Stimulated activated CD8-positive, alpha-beta memory T cell treated with anti-CD3 and anti-CD28 coated beads, Interleukin-15, amount 100 ng/mL, for 4 hours (primary cell): ENCODE measurements around the gene CCDC136.

Source experiments
- DNase-seq, 2 donors: peaks; one replicate each; pipeline ENCODE4 v3.0.0-alpha.2; 2020; ENCODE audit warnings: low read depth in 2 of 2

Gene CCDC136

DNA sequence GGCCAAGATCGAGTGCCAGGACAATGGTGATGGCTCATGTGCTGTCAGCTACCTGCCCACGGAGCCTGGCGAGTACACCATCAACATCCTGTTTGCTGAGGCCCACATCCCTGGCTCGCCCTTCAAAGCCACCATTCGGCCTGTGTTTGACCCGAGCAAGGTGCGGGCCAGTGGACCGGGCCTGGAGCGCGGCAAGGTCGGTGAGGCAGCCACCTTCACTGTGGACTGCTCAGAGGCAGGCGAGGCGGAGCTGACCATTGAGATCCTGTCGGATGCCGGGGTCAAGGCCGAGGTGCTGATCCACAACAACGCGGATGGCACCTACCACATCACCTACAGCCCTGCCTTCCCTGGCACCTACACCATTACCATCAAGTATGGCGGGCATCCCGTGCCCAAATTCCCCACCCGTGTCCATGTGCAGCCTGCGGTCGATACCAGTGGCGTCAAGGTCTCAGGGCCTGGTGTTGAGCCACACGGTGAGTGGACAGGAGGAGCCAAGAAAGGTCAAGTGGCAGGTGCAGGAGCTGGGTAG, 53.1 kb downstream of the CCDC136 start:
- no peak for DNase-seq

DNA sequence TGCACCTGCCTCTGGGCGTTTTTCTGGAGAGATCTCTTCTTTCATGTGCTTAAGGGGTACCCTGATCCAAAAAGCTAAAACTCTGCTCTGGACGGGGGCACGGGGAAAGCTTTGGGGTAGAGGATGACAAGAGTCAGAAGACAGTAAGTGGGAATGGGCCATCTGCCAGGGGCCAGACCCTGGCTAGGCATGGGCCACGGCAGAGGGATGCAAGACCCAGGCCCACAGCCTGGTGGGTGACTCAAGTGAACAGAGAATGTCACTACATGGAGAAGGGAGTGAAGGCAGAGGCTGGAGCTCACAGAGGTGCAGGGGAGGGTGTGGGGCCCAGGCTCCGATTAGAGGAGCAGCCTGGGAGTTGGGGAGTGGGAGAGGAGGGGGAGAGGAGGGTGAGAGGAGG, 53.7 kb downstream of the CCDC136 start:
- DNase-seq: no peak

DNA sequence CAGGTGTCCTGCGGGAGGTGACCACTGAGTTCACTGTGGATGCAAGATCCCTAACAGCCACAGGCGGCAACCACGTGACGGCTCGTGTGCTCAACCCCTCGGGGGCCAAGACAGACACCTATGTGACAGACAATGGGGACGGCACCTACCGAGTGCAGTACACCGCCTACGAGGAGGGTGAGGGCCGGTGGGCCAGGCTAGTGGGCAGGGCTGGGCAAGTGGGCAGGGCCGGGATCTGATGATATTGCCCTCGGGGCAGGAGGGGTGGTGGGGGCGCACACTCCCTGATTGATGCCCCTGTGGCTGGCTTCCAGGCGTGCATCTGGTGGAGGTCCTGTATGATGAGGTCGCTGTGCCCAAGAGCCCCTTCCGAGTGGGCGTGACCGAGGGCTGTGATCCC, 54.2 kb downstream of the CCDC136 start:
- DNase-seq: no peak

DNA sequence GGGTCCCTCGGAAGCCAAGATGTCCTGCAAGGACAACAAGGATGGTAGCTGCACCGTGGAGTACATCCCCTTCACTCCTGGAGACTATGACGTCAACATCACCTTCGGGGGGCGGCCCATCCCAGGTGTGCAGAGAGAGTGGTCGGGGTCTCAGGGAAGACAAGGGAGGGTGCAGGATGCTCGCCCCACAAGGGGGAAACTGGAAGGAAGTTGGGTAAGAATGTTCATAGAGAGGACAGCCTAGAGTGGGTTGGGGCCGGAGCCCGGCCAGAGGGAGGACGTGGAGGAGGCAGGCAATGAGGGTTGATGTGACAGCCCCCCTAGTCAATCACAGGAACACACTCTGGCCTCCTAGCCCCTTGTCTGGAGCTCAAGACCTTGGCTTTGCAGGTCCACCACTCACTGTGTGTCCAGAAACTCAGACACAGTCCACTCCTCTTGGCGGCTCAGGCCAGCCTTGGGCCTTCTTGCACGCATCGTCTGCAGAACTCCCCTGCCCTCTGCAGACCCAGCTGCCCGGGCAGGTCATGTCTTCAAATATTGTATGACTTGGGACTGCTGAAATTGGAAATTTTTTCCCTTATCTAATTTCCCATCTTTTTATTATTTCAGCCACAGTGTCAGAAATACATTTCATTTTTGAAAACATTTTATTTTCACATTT, 55.1 kb downstream of the CCDC136 start:
- DNase-seq: no peak

DNA sequence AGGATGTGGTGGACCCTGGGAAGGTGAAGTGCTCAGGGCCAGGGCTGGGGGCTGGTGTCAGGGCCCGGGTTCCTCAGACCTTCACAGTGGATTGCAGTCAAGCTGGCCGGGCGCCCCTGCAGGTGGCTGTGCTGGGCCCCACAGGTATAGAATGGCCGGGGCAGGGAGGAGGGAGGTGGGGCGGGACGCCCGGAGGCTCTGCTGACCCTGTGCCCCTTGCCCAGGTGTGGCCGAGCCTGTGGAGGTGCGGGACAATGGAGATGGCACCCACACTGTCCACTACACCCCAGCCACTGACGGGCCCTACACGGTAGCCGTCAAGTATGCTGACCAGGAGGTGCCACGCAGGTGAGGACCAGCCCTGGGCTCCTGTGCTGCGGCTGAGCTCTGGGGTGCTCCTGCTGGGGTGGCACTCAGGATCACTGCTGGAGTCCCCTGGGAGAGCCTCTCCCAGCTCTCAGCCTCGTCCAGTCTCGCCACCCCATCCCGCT, 56.0 kb downstream of the CCDC136 start:
- no peak for DNase-seq

DNA sequence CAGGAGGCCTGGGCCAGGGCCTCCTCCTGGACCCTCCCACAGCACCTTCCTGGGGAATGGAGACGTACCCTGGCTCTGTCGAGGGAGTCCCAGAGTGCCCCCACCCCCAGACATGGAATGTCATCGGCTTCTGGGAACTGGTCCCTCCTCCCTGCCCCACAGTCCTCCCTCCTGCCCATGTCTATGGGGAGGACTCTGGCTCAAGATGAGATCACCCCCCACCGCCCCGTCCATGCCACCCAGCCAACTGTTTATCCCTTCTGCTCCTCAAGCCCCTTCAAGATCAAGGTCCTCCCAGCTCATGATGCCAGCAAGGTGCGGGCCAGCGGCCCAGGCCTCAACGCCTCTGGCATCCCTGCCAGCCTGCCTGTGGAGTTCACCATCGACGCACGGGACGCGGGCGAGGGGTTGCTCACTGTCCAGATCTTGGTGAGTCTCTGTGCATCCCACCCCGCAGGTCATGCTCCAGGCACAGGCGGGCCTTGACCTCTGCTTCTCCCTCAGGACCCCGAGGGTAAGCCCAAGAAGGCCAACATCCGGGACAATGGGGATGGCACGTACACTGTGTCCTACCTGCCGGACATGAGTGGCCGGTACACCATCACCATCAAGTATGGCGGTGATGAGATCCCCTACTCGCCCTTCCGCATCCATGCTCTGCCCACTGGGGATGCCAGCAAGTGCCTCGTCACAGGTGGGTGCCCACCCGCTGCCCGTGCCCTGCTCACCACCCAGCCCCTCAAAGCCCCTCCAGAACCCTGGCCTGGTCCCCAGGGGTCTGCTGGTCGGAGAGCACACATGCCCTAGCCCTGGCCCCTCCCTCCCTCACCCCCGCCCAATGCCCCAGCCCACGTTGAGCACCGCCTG, 56.8 kb downstream of the CCDC136 start:
- DNase-seq: no peak

DNA sequence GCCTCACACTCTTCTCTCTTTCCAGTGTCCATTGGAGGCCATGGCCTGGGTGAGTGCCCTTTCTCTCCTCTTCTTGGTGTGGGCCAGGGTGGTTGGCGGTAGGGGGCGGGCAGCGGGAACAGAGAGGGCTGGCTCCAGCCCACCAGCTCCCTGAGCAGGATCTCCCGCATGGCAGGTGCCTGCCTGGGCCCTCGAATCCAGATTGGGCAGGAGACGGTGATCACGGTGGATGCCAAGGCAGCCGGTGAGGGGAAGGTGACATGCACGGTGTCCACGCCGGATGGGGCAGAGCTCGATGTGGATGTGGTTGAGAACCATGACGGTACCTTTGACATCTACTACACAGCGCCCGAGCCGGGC, 57.4 kb downstream of the CCDC136 start:
- DNase-seq: no peak

DNA sequence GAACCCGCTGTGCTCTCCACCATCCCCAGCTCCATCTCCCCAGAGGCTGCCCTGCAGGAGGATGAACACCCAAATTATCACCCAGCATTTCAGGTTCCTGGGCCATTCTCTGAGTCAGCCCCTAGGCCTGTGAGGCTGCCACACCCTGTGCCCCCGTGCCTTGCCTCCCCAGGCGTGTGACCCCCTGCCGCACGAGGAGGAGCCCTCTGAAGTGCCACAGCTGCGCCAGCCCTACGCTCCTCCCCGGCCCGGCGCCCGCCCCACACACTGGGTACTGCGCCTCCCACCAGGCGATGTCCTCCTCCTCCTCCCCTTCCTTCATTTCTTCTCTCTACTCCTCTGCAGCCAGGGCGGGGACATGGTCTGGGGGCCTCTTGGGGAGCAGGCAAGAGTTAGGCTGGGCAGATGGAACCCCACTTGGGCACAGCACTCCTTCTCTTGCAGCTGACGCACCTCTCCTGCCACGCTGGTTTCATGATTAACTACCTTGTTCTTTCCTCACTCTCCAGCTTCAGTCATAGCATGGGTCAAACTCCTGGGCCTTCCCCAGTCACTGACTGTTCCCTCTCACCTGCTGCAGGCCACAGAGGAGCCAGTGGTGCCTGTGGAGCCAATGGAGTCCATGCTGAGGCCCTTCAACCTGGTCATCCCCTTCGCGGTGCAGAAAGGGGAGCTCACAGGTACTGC, 58.2 kb downstream of the CCDC136 start:
- no peak for DNase-seq

DNA sequence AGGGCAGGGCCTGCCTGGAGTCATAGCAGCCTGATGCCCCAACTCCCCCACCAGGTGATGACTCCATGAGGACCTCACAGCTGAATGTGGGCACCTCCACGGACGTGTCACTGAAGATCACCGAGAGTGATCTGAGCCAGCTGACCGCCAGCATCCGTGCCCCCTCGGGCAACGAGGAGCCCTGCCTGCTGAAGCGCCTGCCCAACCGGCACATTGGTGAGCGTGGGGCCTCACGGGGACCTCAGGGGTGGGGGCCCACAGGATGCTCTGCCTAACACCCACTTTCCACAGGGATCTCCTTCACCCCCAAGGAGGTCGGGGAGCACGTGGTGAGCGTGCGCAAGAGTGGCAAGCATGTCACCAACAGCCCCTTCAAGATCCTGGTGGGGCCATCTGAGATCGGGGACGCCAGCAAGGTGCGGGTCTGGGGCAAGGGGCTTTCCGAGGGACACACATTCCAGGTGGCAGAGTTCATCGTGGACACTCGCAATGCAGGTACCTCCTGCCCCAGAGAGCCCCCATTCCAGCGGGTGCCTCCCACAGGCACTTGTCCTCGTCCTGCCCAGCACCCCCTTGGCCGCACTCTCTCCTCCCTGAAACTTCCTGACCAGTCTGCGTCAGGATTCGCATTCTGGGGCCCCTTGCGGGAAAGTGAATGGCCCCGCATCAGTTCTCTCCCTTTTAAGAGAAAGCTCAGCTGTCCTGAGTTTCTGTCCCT, 60.9 kb downstream of the CCDC136 start:
- DNase-seq: no peak

DNA sequence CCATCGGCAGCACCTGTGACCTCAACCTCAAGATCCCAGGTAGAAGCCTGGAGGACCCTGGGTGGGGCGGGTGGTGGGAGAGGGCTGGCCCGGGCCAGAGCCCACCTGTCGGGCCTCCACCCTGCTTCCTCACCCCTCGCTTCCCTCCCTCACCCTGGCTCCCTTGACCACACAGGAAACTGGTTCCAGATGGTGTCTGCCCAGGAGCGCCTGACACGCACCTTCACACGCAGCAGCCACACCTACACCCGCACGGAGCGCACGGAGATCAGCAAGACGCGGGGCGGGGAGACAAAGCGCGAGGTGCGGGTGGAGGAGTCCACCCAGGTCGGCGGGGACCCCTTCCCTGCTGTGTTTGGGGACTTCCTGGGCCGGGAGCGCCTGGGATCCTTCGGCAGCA, 62.0 kb downstream of the CCDC136 start:
- no peak for DNase-seq

DNA sequence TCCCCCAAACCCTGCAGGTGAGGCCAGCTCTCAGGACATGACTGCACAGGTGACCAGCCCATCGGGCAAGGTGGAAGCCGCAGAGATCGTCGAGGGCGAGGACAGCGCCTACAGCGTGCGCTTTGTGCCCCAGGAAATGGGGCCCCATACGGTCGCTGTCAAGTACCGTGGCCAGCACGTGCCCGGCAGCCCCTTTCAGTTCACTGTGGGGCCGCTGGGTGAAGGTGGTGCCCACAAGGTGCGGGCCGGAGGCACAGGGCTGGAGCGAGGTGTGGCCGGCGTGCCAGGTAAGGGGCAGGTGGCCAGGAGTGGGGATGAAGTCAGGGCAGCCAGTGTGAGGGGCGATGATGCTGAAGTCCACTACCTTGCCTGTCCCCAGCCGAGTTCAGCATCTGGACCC, 62.6 kb downstream of the CCDC136 start:
- no peak for DNase-seq

DNA sequence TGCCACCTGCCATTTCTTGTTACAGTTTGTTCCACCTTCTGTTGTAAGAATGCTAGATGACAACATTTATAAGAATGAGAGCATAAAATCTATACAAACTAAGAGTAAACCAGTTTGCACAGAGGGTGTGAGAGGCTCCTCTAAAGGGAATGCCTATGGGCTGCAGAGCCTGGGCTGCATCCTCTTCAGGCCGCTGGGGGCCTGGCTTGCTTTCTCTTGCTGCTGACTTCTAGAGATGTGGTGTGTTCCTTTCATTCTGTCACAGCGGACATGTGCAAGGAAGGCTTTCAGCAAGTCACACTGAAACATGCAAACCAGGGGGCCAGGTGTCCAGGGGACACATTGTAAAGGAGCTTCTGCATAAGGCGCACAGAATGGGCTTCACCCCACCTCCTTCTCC, 63.8 kb downstream of the CCDC136 start:
- DNase-seq: no peak

DNA sequence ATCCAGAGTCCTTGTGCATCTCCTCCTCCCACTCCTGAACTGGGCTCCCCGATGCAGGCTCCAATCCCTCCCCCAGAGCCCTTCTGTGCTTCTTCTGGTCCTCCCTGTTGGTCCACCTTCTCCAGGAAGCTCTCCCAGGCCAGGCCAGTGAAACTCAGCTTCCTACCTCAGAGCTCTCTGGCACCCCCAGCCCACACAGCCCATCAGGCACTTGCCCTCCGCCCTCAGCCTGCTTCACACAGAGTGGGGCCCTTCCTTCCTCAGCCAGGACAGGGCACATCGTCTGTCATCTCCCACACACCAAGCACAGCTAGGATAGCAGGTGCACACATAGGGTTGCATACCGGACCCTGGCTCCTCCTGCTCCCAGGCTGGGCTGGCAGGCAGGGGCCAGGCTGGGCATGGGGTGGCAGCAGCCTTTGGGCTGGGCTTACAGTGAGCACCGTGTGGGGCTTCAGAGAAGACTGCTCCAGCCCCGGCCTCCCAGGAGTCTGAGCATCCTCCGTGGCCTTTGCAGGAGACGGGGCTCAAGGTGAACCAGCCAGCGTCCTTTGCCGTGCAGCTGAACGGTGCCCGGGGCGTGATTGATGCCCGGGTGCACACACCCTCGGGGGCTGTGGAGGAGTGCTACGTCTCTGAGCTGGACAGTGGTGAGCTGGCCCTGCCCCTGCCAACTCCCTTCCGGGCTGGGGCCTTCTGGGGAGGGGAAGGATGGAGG, 64.4 kb downstream of the CCDC136 start:
- no peak for DNase-seq

DNA sequence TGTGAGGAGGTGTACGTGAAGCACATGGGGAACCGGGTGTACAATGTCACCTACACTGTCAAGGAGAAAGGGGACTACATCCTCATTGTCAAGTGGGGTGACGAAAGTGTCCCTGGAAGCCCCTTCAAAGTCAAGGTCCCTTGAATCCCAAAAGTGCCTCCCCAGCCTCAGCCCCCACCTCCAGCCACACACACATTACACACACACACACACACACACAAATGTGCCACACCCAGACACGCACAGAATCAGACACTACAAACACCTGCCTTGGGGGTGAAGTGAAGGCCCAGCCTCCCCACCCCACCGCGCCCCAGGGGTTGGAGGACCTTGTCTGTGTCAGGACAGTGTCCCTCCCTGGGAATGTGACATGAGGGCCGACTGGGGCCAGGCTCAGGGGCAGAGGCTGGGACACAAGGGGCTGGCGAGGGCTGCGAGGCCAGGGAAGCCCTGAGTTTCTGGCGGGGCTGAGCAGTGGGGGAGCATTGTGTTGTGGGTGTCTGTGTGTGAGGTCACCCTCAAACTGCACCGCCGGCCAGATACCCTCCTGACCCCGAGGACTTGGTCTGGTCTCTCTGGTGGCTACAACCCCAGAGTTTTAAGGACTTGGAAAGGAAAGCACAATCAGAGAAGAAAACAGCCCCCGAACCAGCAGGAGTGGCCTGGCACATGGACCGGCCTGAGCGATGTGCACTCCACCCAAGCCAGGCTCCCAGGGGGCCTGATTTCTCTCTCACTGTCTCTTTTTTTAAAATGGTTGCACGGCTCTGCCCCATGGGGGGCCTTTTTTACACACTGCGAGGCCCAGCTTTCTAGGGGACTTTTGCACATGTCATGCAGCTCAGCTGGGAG, 66.8 kb downstream of the CCDC136 start:
- no peak for DNase-seq

DNA sequence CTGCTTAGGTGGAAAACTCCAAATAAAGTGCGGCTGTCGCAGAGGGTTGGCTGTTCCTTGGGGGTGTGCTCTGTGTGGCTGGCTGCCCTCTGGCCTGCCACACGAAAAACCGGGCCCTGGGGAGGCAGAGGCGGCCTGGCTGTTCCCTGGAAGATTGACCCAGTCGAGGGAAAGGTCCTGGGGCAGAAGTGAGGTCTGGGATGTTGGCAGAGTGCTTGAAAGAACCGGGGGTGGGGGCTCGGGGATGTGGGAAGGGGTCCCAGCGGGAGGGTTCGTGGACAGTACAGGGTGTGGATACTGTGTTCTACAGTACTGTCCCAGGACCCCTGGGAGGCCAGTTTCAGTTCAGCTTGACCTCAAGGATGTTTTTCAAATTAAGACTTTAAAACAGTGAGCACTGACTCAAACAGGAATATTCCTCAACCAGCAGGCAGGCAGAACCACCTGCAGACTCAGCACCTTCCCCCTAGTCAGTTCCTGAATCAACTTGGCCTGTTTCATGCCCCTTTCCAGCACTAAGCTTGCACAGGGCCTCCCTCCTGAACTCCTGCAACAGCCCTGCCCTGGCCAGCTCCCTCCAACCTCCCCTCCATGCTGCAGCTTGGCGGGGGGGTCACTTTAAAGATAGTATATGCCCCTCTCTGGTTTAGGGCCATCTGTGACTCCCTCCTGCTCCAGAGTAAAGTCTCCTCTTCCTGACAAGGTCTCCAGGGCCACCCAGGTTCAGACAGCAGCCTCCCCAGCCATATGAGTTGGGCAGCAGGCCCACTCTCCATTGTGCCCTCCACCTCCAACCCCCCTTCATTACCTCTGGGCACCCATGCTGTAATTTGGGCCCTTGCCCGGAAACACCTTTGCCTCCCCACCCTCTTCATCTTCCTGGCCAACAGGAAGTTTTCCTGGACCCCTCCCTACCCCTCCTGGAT, 67.7 kb downstream of the CCDC136 start:
- no peak for DNase-seq

DNA sequence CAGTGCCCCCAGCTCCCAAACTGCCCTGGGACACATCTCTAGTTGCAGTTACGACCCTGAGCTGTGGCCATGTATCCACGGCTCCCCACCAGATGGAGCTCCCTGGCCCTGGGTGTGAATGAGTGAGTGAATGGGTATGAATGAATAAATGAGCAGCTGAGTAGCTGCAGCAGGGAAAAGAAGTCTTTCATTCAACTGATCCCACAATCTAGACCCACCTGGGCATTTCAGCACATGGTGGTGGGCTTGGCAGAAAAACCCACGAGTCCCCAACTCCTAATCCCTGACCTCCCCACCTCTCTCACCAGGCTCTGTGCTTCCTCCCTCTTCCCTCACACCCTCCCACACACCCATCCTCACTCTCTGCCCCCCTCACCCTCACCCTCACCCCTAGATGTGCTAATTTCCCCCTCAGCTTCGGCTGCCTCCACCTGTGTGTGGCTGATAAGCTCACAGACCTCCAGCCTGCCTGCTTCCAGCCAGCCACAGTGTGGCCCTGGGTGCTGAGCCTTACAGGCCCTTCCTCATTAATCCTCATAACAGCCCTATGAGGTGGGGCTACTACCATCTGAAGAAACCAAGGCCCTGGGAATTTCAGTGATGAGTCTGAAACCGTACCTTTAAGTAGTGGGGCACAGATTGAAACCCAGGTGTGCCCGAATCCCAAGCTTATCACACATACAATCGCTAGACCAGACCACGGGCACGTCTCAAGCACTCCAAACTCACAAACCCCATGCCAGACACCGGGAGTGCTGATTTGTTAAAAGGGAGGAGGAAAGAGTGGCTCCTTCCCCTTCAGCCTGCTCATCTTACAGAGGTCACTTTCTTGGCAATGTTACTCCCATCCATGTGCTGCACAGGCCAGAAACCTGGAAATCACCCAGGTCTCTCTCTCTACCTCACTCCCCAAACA, 68.6 kb downstream of the CCDC136 start:
- no peak for DNase-seq

DNA sequence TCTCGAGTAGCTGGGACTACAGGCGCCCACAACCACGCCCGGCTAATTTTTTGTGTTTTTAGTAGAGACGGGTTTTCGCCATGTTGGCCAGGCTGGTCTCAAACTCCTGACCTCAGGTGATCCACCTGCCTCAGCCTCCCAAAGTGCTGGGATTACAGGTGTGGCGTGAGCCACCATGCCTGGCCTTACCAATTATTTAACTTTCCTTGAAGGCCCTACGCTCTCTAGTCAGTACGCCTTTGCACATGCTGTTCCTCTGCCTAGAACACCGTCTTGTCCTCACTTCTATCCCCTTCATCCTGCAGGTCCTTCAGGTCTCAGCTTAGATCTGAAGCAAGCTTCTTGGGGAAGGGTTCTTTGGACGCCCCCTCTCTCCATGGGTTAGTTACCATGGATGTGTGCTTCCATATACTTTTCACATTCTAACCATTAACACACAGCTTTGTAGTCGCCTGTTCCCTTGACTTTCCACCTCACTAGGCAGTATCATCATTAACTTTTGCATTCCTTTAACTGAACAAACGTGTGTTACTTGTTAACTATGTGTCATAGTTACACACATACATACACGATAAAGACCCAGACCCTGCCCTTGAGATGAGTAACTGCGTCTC, 70.3 kb downstream of the CCDC136 start:
- DNase-seq: no peak
